Measurements from ENCODE around the gene ZNF829. TPM values are rescaled to one million over a fixed set of nuclear protein-coding genes. Genes with fewer than 3 reads are reported as not detected.

ZNF829 gene
- total RNA-seq, 1 donor from 2014 or later = 2.8 TPM

DNA sequence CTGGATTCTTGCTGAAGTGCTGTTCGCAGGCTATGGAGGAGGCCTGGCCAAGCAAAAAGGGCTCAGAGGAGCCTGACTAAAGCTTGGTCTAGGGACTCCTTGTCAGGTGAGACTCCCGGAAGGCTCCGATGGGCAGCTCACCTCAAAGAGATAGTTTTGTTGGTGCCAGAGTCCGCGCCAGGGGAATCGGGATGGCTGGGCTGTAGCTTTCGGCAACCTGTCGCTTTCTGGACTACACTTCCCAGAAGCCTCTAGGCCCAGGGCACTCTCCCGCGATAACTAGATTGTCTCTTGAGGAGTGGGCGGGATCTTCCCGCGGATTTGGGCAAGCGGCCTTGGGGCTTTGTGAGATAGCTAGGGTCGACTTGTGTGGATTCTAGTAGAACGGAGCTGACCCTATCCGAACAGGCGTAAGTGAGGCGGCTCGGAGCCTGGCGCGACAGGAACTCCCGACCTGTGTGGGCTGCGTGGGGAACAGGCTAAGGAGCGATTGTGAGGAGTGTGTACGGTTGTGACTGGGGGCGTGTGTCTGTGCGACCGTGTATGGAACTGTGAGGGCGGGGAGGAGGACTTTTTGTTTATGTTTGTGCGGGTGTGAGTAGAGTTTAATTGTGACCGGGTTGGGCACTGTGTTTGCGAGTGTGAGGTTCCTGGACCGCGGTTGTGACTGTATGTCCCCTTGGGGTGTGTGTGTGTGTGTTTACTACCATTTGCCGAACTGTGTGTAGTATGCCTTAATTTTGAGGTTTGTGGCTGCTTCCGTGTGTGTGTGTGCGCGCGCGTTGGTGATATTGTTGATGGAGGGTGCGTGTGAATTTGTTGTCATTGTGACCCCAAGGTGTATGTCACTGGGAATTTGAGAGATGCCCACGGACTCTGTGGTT lies 65.3 kb downstream of the ZNF829 start, which contains the start of gene ZNF345:
TSS of gene ZNF345 (plus strand) at position 318 of the 884 bp plus-strand sequence. CDS start 25,955 bp downstream, outside the sequence.
- Mint-ChIP-seq H3K27me3 (ENCODE audit: unreplicated experiment) (no peaks in the 10 kb centered on the region), H3K36me3 (ENCODE audit: low read depth, unreplicated experiment) (peaks cover 41% of the 10 kb centered on the region), H3K27ac (ENCODE audit: unreplicated experiment) (no peak within 1 kb of the TSS), H3K9me3 (ENCODE audit: unreplicated experiment) (peaks cover 14% of the 10 kb centered on the region), H3K4me1 (ENCODE audit: unreplicated experiment) (peaks cover 6% of the 10 kb centered on the region), H3K4me3 (ENCODE audit: unreplicated experiment) (no peak within 1 kb of the TSS)
- TF ChIP-seq, protein P1, sequence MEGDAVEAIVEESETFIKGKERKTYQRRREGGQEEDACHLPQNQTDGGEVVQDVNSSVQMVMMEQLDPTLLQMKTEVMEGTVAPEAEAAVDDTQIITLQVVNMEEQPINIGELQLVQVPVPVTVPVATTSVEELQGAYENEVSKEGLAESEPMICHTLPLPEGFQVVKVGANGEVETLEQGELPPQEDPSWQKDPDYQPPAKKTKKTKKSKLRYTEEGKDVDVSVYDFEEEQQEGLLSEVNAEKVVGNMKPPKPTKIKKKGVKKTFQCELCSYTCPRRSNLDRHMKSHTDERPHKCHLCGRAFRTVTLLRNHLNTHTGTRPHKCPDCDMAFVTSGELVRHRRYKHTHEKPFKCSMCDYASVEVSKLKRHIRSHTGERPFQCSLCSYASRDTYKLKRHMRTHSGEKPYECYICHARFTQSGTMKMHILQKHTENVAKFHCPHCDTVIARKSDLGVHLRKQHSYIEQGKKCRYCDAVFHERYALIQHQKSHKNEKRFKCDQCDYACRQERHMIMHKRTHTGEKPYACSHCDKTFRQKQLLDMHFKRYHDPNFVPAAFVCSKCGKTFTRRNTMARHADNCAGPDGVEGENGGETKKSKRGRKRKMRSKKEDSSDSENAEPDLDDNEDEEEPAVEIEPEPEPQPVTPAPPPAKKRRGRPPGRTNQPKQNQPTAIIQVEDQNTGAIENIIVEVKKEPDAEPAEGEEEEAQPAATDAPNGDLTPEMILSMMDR (IDR thresholded peaks at IDR 0.05; ENCODE audit: unreplicated experiment) = no peak
- peak; percentile 83 for DNase-seq (ENCODE audit: low spot score)

DNA sequence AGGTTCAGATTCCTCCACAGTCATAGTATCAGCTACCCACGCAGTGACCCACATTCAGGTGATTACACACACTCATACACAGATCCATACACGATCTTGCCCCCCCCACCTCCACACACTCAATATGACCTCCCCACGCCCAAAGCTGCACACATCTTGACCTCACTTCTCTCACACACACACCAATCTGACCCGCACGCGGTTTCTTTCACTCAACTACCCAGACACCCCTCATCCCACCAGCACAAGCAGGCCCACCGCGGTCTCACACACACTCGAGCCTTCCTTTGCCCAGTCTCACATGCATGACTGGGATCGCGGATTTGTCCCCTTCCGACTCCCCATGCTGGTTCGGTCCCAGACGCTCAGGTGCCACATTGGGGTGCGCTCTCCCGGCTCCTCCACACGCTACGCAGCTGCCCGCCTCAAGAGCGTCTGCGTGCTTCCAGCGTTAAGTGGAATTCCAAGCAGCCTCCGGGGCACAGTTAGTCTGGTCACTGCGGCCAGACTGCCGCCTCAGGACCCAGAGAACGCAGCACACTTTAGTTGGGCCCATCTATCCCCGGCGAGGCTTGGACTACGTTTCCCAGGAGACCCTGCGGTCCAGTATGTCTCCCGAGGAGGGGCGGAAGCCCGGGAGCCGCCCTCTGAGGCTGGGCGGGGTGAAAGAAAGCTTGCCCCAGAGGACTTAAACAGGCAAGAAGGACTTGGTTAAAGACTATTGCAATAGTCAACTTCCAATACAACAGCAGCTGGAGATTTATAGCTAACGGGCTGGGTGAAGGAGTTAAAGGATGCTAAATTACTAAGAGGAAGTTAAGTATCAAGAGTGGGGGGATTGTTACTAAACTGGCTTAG lies 66.2 kb downstream of the ZNF829 start:
- Mint-ChIP-seq H3K36me3 (ENCODE audit: low read depth, unreplicated experiment) (peaks cover 42% of the 10 kb centered on the region), H3K9me3 (ENCODE audit: unreplicated experiment) (peaks cover 10% of the 10 kb centered on the region), H3K27me3 (ENCODE audit: unreplicated experiment) (no peaks in the 10 kb centered on the region), H3K4me3 (ENCODE audit: unreplicated experiment) (no peak overlapping the region), H3K27ac (ENCODE audit: unreplicated experiment) (no peak overlapping the region), H3K4me1 (ENCODE audit: unreplicated experiment) (peaks cover 6% of the 10 kb centered on the region)
- DNase-seq (ENCODE audit: low spot score) = peak; percentile 85
- TF ChIP-seq, protein P1 (IDR thresholded peaks at IDR 0.05; ENCODE audit: unreplicated experiment) = no peak

DNA sequence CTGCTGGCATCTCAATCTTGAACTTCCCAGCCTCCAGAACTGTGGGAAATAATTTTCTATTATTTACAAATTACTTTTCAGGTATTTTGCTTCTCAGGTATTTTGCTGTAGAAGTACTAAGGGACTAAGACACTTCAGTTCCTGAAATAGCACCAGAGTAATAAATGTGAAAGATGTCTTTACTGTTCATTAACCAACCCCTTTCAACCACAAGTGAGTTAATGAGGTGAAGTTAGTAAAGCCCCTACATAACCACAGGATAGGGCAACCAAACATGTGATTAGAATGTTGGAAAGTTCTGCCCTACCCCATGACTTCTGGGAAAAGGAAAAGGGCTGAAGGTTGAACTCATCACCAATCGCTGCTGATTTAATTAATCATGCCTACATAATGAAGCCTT lies 68.1 kb downstream of the ZNF829 start:
- no peaks in the 10 kb centered on the region for H3K27me3 Mint-ChIP-seq (ENCODE audit: unreplicated experiment)
- TF ChIP-seq, protein P1 (IDR thresholded peaks at IDR 0.05; ENCODE audit: unreplicated experiment) = no peak
- H3K4me3 Mint-ChIP-seq (ENCODE audit: unreplicated experiment) = peak overlapping the region; percentile 49
- peaks cover 39% of the 10 kb centered on the region for H3K36me3 Mint-ChIP-seq (ENCODE audit: low read depth, unreplicated experiment)
- peaks cover 6% of the 10 kb centered on the region for H3K4me1 Mint-ChIP-seq (ENCODE audit: unreplicated experiment)
- DNase-seq (ENCODE audit: low spot score) = no peak
- H3K9me3 Mint-ChIP-seq (ENCODE audit: unreplicated experiment) = no peaks in the 10 kb centered on the region
- no peak overlapping the region for H3K27ac Mint-ChIP-seq (ENCODE audit: unreplicated experiment)

DNA sequence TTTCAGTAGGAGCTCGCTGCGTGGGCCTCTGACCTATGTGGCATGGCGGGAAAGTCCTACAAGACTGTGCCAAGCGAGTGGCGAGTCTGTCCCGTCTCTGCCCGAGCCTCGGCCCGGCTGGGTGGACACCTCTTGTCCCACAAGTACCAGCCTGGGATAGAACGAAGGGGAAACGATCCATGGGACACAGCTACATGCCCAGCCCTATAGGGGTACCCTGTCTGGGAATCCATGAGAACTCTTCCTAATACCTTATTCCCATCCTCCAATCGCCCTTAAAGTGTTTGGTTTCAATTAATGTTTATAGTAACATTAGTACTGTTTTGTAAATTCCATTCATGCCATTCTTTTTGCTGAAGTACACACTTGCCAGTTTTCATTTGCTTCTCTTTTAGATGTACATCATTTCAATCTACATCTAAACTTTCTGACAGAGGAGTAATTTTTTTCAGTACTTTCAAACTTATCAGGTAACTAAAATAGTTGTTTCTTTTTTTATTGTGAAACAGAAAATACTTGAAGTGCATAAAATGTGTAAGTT lies 77.2 kb downstream of the ZNF829 start:
- Mint-ChIP-seq H3K36me3 (ENCODE audit: low read depth, unreplicated experiment) (peaks cover 50% of the 10 kb centered on the region), H3K27me3 (ENCODE audit: unreplicated experiment) (peaks cover 5% of the 10 kb centered on the region), H3K4me3 (ENCODE audit: unreplicated experiment) (no peak overlapping the region), H3K9me3 (ENCODE audit: unreplicated experiment) (peaks cover 4% of the 10 kb centered on the region), H3K27ac (ENCODE audit: unreplicated experiment) (no peak overlapping the region), H3K4me1 (ENCODE audit: unreplicated experiment) (peaks cover 3% of the 10 kb centered on the region)
- TF ChIP-seq, protein P1 (IDR thresholded peaks at IDR 0.05; ENCODE audit: unreplicated experiment) = no peak
- DNase-seq (ENCODE audit: low spot score) = no peak

Other genes with a start within 250 kb of the ZNF829 start
- gene ZNF461, start 249.5 kb downstream of the ZNF829 start, total RNA-seq (ENCODE audit: unreplicated experiment) = 9.2 TPM
- 9.7 TPM for gene ZNF567, start 228.7 kb downstream of the ZNF829 start, total RNA-seq (ENCODE audit: unreplicated experiment)
- 7.0 TPM for gene ZNF850, start 143.5 kb downstream of the ZNF829 start, total RNA-seq (ENCODE audit: unreplicated experiment)
- gene ZNF790, start 77.9 kb downstream of the ZNF829 start, total RNA-seq (ENCODE audit: unreplicated experiment) = 12.3 TPM
- 9.6 TPM for gene ZNF345, start 65.4 kb downstream of the ZNF829 start, total RNA-seq (ENCODE audit: unreplicated experiment)
- gene ZNF568, start within 50 bp of the ZNF829 start, total RNA-seq (ENCODE audit: unreplicated experiment) = 7.1 TPM
- gene ZNF420, start 162.1 kb upstream of the ZNF829 start, total RNA-seq (ENCODE audit: unreplicated experiment) = 13.1 TPM